Hepatocyte (in vitro differentiated cells): ENCODE measurements around the gene CDC34.

ENCODE experiments used
- EZH2phosphoT487 ChIP-seq: fragments of 200-600 bp; sonication (generic); IDR thresholded peaks from one replicate; pipeline ENCODE4 v1.6.1; 2018; ENCODE audit warnings: antibody characterized with exemption, mild to moderate bottlenecking, low read depth, moderate library complexity; ENCODE audit not compliant: unreplicated experiment, severe bottlenecking
- TF ChIP-seq, protein P1 (sequence below): fragments of 200-600 bp; sonication (generic); IDR thresholded peaks from 2 replicates; pipeline ENCODE4 v1.5.1; 2016; ENCODE audit warnings: antibody characterized with exemption, mild to moderate bottlenecking; ENCODE audit not compliant: poor library complexity

DNA sequence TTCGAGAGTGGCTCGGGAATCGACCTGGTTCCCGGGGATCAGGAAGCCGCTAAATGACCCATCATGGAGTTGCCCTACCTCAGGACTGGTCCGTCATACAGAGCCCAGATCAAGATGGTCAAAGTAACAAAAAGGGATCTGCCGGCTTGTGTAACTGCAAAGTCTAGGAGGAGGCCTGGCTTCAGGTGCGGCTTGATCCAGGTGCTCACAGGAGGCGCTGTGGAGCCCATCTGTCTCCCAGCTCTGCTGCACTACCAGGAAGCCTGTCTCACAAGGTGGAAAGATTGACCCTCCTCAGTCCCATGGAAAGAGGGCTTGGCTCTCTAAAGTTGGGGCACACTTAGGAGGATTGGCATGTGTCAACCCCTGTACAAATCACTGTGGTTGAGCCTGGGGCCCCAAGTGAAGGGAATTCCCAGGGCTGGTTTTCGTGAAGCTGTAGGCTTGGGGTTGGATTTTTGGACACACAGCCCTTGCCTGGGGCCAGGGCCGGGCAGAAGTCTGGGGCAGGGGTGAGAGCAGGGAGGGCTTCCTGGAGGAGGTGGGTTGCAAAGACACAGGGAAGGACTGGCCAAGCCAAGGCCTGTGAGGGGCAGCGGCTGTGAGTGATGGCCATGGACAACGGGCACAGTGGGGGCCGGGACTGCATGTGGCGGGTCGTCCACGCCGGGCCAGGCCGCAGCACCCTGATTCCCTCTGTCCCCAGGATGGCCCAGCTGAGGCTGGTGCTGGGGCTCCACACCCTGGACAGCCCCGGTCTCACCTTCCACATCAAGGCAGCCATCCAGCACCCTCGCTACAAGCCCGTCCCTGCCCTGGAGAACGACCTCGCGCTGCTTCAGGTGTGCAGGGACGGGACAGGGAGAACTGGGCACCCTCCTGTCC is 16.5 kb downstream of the CDC34 start:
- TF ChIP-seq, protein P1, sequence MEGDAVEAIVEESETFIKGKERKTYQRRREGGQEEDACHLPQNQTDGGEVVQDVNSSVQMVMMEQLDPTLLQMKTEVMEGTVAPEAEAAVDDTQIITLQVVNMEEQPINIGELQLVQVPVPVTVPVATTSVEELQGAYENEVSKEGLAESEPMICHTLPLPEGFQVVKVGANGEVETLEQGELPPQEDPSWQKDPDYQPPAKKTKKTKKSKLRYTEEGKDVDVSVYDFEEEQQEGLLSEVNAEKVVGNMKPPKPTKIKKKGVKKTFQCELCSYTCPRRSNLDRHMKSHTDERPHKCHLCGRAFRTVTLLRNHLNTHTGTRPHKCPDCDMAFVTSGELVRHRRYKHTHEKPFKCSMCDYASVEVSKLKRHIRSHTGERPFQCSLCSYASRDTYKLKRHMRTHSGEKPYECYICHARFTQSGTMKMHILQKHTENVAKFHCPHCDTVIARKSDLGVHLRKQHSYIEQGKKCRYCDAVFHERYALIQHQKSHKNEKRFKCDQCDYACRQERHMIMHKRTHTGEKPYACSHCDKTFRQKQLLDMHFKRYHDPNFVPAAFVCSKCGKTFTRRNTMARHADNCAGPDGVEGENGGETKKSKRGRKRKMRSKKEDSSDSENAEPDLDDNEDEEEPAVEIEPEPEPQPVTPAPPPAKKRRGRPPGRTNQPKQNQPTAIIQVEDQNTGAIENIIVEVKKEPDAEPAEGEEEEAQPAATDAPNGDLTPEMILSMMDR: no peak
- no peak for TF ChIP-seq EZH2phosphoT487
